Measurements from ENCODE around the gene NOXO1. TPM values are rescaled to one million over a fixed set of nuclear protein-coding genes. Genes with fewer than 3 reads are reported as not detected.

Gene NOXO1
- total and polyA plus RNA-seq, 9 of the 15 experiments (the other 6 are each of a cell fraction or from before 2014, with no cell fraction given): not detected

DNA sequence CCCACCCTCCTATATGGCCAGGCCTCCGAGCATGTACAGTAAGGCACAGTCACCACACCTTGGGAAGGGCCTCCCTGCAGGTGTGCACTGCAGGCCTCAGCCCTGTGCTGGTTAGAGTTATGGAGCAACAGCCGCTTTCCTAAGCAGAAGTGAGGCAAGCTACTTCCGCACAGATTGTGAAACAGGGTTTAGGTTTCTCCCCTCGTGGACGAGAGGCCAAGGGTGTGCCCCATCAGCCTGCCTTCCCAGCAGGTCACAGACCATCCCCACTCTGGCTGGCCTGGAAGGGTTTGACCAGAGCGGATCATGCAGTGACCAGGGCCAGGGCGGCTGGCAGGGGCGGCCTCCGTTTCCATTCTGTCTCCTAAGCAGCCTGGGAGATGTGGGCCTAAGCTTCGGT lies 43.0 kb downstream of the NOXO1 start:
- in situ Hi-C loops (cut with MboI): no loop called here
- Histone ChIP-seq H3K4me2 (ENCODE audit: insufficient read depth, low read length) (no peak overlapping the region), H3K27ac (ENCODE audit: extremely low read depth, low read depth, low read length) (no peak overlapping the region), H2AFZ (ENCODE audit: low read depth, low read length) (no peak overlapping the region), H3K79me2 (ENCODE audit: control insufficient read depth, insufficient read depth, low read length) (peaks cover 20% of the 10 kb centered on the region), H3K9me3 (replicated peaks; ENCODE audit: control insufficient read depth, insufficient read depth, low read depth, low read length) (no peaks in the 10 kb centered on the region), H4K20me1 (replicated peaks; ENCODE audit: control insufficient read depth, insufficient read depth, low read length) (peaks cover 7% of the 10 kb centered on the region), H3K4me1 (replicated peaks in 1 of 2; ENCODE audit: control insufficient read depth in 2 of 2, insufficient read depth in 2 of 2, low read length in 2 of 2) (peaks cover 22 to 48% of the 10 kb centered on the region in 2 experiments), H3K27me3 (ENCODE audit: control insufficient read depth in 2 of 2, insufficient read depth in 2 of 2, low read length in 2 of 2) (no peaks in the 10 kb centered on the region), H3K4me3 (no peak overlapping the region), H3K36me3 (ENCODE audit: control insufficient read depth, insufficient read depth, low read length) (peaks cover 37% of the 10 kb centered on the region; the same call in 2 of the 3 replicates), H3K9me1 (ENCODE audit: control insufficient read depth, insufficient read depth, low read length) (peaks cover 8% of the 10 kb centered on the region), H3K9ac (ENCODE audit: insufficient read depth in 1 of 2, low read depth in 2 of 2, low read length in 2 of 2) (no peak overlapping the region)
- TF ChIP-seq ZNF764 (CRISPR knock-in tag; IDR thresholded peaks at IDR 0.05; ENCODE audit: low read depth) (no peak), NFATC3 (IDR thresholded peaks at IDR 0.05) (no peak)
- BruUV-seq (replicated peaks): no TSS peak
- FAIRE-seq (no peak), ATAC-seq (no peak), DNase-seq (ENCODE audit: extremely low read depth in 1 of 4, low spot score in 3 of 4) (no peak)
- intact Hi-C loops (cut with micrococcal nuclease): no loop called here
- CTCF ChIA-PET (ENCODE audit: low intra/inter-chr PET ratio): no interaction called here
- POLR2A ChIA-PET: interaction anchor here (0.9 kb wide), 1 partner anchor 27 kb away, joined by 3 read pairs; no protein-coding TSS in a partner anchor
- WGBS (ENCODE audit: insufficient coverage, low coverage, missing lambda C conversion rate): 92% methylated on average over 10 of the region's 10 CpGs

DNA sequence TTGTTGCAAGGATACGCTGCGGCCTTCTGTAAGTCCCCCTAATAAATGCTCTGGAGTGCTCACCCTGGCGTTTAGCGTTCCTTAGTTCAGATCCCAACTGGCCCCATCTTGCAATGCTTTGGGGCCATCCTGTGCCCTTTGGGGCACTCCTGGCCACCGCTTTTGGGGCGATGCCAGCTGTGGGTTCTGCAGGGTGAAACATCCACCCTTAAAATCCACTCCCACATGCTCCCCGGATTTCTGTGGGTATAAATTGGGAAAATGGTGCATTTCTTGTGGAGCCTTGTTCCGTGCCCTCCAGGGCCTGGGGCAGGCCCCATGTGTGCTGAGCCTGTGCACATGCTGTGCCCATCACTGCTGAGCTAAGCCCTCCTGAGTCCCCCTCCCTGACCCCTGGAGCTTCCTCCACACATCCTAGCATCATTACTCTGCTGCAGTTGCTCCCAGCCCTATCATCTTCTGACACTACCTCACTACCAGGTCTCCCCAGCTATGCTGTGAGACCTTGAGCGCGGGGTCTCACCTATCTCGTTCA lies 44.3 kb downstream of the NOXO1 start:
- TF ChIP-seq, protein P1, sequence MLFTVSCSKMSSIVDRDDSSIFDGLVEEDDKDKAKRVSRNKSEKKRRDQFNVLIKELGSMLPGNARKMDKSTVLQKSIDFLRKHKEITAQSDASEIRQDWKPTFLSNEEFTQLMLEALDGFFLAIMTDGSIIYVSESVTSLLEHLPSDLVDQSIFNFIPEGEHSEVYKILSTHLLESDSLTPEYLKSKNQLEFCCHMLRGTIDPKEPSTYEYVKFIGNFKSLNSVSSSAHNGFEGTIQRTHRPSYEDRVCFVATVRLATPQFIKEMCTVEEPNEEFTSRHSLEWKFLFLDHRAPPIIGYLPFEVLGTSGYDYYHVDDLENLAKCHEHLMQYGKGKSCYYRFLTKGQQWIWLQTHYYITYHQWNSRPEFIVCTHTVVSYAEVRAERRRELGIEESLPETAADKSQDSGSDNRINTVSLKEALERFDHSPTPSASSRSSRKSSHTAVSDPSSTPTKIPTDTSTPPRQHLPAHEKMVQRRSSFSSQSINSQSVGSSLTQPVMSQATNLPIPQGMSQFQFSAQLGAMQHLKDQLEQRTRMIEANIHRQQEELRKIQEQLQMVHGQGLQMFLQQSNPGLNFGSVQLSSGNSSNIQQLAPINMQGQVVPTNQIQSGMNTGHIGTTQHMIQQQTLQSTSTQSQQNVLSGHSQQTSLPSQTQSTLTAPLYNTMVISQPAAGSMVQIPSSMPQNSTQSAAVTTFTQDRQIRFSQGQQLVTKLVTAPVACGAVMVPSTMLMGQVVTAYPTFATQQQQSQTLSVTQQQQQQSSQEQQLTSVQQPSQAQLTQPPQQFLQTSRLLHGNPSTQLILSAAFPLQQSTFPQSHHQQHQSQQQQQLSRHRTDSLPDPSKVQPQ (CRISPR knock-in tag; IDR thresholded peaks at IDR 0.05; ENCODE audit: borderline replicate concordance): no peak
- no peak for TF ChIP-seq ZFX (CRISPR knock-in tag; IDR thresholded peaks at IDR 0.05)
- TF ChIP-seq, protein P2, sequence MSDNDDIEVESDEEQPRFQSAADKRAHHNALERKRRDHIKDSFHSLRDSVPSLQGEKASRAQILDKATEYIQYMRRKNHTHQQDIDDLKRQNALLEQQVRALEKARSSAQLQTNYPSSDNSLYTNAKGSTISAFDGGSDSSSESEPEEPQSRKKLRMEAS (CRISPR knock-in tag; IDR thresholded peaks at IDR 0.05): no peak
- no peak for FAIRE-seq
- peak overlapping the region in 1 of 2 experiments; percentile 60; a peak in 1 of 4 replicates for H3K9ac ChIP-seq (ENCODE audit: insufficient read depth in 1 of 2, low read depth in 2 of 2, low read length in 2 of 2)
- CTCF ChIA-PET (ENCODE audit: low intra/inter-chr PET ratio): no interaction called here
- H3K79me2 ChIP-seq (ENCODE audit: control insufficient read depth, insufficient read depth, low read length): peaks cover 10% of the 10 kb centered on the region; the same call in 2 of the 3 replicates
- H3K4me2 ChIP-seq (ENCODE audit: insufficient read depth, low read length): no peak overlapping the region
- peaks cover 7% of the 10 kb centered on the region for H4K20me1 ChIP-seq (replicated peaks; ENCODE audit: control insufficient read depth, insufficient read depth, low read length)
- H3K9me1 ChIP-seq (ENCODE audit: control insufficient read depth, insufficient read depth, low read length): peaks cover 8% of the 10 kb centered on the region
- H3K36me3 ChIP-seq (ENCODE audit: control insufficient read depth, insufficient read depth, low read length): peaks cover 37% of the 10 kb centered on the region; the same call in 2 of the 3 replicates
- no peak for DNase-seq (ENCODE audit: extremely low read depth in 1 of 4, low spot score in 3 of 4)
- H3K27me3 ChIP-seq (ENCODE audit: control insufficient read depth in 2 of 2, insufficient read depth in 2 of 2, low read length in 2 of 2): no peaks in the 10 kb centered on the region
- H3K4me3 ChIP-seq: no peak overlapping the region
- no peak overlapping the region for H2AFZ ChIP-seq (ENCODE audit: low read depth, low read length)
- POLR2A ChIA-PET: interaction anchor here (0.6 to 1.0 kb wide), 2 partner anchors 91 to 162 kb away, joined by 3 read pairs; no protein-coding TSS in a partner anchor
- in situ Hi-C loops (cut with MboI) (no loop called here), intact Hi-C loops (cut with micrococcal nuclease) (no loop called here)
- peaks cover 15 to 48% of the 10 kb centered on the region in 2 experiments; a peak in 4 of 5 replicates for H3K4me1 ChIP-seq (replicated peaks in 1 of 2; ENCODE audit: control insufficient read depth in 2 of 2, insufficient read depth in 2 of 2, low read length in 2 of 2)
- no peaks in the 10 kb centered on the region for H3K9me3 ChIP-seq (replicated peaks; ENCODE audit: control insufficient read depth, insufficient read depth, low read depth, low read length)
- no peak for ATAC-seq
- H3K27ac ChIP-seq (ENCODE audit: extremely low read depth, low read depth, low read length): no peak overlapping the region
- no TSS peak for BruUV-seq (replicated peaks)
- 80% methylated on average over 11 of the region's 11 CpGs for WGBS (ENCODE audit: insufficient coverage, low coverage, missing lambda C conversion rate)

Measured in K562 (cell line).